CD4-positive, alpha-beta T cell treated with Interleukin-21 for 1 hour (primary cell): Measurements from ENCODE around the gene SDCCAG8.
"Not testable (repeated sequence)": the region's sequence is repeated elsewhere in the genome, so short reads cannot be mapped to it uniquely, and the experiment has no call there.

ENCODE experiments used
- DNase-seq: peaks from one replicate; pipeline ENCODE4 v3.0.0-alpha.2; 2020

Gene SDCCAG8

DNA sequence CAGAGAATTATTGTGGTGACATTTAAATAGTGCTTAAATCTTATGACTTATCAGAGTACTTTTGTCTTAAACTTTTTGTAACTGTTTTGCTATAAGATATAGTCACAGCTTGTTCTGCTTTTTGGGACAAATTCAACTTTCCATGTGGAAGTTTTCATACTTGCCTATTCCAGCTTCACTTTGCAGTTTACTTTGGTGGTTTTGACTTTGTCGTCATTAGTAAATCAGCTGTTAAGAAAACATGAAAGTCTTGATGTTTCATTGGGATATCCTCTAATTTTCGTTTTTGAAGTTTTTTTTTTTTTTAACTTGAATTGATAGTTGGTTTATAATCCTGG, 31.3 kb downstream of the SDCCAG8 start:
- no peak for DNase-seq

DNA sequence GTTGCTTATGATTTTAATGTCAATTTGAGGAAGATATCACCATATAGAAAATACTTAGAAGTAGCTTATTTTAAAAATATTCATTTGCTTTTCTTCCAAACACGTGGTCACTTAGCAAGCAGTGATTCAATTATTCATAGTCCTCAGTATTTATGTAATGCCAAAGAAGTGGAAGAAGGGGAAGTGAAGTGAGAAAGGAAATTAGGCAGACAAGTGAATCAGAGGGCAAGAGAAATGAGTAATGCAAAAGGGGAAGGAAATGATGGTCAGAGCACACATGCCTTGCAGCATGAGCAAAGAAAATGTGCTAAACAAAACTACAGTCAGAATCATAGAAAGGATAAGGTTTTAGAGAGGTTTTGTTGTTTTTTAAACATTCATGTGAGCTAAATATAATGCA, 31.8 kb downstream of the SDCCAG8 start:
- DNase-seq = peak; percentile 6

DNA sequence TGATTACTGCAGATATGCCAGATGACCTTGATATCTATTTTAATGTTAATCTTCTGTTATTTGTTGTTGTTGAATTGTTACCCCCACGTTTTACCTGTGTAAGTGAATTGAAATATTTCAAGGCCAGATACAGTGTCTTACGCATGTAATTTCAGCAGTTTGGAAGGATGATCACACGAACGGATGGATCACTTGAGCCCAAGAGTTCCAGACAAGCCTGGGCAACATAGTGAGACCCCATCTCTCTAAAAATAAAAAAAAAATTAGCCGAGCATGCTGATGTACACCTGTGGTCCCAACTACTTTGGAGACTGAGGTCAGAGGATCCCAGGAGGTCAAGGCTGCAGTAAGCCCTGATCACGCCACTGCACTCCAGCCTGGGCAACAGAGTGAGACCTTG, 32.2 kb downstream of the SDCCAG8 start:
- DNase-seq = no peak

DNA sequence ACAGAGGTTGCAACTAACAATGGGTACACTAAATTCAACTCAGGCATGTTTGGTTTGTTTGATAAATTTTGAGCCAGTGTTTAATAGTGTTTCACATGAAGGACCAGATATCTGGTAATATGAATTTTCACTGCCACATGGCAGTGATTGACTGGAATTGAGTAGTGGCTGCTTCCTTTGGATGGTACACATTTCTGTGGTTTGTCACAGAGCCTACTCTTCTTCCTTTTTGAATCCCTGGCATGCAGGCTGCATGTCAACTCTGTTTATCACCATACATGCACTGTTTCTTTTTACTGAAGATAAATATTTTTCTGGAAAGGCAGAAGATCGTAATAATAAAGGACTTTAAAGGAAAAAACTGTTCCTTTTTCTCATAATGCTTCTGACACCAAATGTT, 35.5 kb downstream of the SDCCAG8 start:
- no peak for DNase-seq

DNA sequence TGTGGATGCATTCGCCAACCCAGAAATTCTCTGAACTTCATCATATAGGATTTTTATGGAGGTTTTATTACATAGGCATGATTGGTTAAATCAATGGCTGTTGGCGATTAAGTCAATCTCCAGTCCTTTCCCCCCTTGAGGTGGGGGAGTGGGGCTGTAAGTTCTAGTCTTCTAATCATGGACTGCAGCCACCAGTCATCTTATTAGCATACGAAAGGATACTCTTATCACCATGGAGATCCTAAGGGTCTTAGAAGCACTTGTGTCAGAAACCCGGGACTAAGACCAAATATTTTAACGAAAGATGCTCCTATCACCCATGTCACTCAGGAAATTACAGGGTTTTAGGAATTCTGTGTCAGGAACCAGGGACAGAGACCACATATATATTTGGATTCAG, 36.3 kb downstream of the SDCCAG8 start:
- no peak for DNase-seq

DNA sequence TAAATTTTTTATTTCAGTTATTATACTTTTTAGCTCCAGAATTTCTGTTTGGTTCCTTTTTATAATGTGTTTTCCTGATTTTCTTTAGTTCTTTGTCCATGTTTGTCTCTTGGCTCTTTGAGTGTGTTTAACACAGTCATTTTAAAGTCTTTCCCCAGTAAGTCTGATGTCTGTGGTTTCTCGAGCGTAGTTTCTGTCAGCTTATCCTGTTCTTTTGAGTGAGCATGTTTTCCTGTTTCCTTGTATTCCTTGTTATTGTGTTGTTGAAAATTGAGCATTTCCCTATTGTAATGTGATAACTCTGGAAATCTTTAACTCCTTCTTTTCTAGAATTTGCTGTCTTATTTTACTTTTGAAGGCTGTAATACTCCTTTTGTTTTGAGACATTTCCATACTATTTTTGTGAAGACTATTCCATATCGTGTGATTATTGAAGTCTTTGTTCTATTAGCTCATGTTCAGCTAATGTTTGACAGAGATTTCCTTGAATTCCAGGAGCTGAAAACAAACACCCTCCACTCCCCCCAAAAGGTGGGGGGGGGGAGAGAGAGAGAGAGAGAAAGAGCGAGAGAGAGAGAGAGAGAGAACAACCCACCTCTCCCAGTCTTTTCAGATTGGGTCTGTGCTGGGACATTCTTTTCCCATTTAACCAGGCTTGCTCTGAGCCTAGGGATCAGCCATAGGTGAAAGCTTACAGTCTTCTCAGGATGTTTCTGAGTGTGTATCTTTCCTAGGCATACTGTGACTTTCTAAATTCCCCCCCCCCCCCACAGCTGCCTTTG, 38.3 kb downstream of the SDCCAG8 start:
- DNase-seq = no peak

DNA sequence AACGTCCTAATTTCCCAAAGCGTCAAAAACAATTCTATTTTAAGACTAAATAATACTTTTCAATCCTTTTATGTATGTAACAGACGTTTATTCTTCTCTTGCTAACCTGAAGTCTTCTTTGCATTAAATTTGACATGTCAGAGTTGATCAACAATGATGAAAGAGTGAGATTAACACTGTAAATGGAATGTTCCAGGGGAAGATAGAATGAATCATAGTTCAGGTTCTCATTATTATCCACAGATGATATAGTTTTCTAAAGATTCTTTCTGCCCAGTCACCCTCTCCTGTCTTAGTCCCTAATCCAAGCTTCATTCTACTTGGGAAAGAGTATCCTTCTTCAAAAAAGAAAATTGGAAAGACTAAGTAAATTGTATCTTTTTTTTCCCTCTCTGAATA, 38.9 kb downstream of the SDCCAG8 start:
- no peak for DNase-seq

DNA sequence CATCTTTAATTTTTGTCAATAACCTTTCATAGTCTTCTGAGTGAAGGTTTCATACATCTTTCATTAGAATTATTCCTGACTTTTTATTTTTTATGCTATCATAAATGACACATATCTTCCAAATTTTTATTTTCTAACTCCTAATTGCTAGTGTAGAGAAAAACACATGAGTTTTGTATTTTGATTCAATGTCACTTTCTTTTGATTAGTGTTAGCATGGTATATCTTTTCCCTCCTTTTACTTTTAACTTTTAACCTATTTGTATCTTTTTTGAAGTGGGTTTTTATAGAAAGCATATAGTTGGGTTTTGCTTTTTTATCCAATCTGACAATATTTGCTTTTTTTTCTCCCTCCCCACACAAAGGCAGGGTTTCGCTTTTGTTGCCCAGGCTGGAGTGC, 43.2 kb downstream of the SDCCAG8 start:
- no peak for DNase-seq

DNA sequence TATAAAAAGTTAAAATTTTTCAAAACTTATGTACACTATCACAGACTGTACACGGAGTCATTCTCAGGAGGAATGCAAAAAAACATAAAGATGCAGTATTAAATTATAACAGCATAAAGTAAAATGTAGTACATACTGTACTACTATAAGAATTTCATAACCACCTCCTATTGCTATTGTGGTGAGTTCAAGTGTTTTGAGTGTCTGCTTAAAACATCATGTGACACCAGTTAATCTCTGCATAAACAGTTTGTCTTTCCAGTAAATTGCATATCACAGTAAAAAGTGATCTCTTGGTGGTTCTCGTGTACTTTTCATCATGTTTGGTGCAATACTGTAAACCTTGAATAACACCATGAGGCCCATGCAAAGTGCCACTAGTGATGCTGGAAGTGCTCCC, 45.2 kb downstream of the SDCCAG8 start:
- no peak for DNase-seq

DNA sequence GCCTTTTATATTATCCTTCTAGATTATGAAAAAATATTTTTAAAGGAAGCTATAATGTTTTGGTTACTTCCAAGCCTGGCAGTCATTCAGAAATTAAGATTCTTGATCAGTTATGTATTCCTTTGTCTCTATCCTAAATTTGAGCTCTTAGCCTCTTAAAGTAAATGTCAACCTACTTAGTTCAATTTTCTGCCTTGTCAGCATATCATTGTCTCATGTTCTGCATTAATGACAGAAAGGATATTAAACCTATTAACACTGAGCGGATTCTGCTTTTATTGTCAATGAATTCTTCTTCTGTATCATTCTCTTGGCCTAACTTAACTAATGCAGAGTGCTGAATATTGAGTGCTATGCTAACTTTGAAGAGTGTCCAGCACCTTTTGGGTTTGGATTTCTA, 56.0 kb downstream of the SDCCAG8 start:
- DNase-seq = no peak

DNA sequence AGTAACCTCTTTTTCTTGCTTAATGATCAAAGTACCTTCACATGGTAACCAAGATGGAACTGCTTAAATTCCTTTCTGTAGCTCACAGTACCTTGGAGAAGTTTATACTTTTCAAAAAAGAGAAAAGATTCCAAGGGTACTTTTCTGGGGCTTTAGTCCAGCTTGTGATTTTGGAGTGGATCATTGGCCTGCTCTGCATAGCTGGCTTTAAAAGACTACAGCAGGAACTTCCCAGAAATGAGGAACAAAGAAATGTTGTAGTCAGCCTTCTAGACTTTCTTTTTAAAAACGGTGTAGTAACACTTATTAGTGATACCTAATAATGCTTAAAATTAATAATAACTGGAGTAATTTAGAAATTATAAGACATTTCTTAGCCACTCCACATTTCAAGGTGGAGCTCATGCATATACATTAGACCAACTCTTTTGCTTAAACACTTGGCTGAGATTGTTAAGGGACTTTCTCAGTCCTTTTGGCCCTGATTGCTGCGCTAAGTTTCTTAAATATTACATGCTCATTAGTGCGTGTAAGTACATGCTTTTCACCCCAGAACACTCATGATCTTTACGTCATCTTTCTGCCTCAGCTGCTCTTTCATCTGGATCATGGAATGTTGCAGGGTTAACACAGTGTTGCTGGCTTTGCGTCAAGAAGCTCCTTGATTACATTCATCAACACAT, 57.3 kb downstream of the SDCCAG8 start:
- no peak for DNase-seq

DNA sequence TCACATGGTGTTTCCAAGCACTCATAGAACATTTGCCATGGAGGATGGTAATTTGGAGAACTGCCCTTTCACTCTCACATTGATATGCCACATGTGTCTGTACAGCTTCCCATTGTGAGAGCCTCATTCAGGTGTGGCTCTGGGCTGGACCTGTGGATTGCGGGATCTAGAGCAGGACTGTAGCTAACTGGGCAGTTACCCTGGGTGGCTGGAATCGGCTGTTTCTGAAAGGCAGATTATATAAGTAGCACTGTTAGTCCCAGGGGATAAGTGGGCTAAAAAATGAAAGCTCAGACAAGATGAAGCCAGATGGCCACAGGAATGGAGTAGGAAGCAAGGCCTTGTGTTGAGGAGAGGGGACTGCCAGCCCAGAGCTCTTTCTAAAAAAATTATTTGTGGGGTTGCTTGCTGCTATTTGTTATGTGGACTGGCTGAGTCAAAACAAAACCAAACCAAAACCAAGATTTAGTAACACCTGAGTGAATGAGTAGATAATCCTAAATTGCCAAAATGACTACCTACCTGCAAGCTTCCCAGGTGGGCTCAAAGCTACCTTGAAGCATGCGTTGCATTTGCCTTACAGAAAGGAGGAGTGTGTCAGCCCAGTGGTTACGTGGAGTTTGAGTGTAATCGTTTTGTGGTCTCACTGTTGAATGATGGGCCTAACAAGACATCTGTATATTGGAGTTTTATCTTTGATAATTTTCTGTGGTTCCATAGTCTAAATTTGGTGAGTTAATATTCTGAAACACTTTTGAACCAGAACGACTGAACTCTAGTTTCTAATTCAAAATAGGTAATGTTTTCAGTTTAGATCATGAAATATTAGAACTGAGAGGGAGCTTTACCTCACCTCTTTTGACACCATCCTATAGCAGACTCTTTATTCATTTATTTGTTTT, 58.0 kb downstream of the SDCCAG8 start:
- no peak for DNase-seq

DNA sequence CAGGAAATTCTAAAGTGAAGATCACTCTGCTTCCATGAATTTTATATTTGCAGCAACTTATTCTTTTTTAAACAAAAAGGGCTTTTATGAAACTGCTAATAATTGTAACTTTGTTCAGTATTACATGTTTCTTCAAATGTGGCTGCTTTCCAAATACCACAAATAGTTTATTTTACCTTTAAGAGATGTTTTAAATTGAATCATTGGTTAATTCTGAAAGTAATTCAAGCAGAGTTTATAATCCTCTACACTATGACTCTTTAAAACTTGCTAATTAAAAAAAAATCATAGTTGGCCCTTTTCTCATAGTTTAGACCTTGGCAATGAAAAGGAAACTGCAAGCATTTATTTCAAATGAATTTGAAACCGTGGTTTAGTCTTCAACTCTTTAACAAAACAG, 59.6 kb downstream of the SDCCAG8 start:
- no peak for DNase-seq

DNA sequence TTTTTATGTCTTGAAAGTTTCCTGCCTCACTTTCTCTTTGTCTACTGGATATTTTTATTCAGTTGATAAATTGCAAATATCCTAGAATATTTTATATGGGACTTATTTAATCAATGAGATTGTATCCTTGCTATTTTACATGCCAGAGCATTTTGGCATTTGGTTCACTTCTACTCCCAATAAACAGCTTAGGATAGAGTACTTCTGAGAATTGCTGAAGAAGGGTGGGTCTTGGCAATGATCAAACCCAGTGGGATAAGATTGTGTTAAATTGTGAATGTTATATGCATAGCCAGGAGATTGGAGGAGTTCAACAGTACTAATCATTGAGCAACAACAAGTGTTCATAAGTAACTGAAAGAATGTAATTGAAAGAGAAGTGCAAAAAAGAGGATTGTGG, 60.1 kb downstream of the SDCCAG8 start:
- no peak for DNase-seq

DNA sequence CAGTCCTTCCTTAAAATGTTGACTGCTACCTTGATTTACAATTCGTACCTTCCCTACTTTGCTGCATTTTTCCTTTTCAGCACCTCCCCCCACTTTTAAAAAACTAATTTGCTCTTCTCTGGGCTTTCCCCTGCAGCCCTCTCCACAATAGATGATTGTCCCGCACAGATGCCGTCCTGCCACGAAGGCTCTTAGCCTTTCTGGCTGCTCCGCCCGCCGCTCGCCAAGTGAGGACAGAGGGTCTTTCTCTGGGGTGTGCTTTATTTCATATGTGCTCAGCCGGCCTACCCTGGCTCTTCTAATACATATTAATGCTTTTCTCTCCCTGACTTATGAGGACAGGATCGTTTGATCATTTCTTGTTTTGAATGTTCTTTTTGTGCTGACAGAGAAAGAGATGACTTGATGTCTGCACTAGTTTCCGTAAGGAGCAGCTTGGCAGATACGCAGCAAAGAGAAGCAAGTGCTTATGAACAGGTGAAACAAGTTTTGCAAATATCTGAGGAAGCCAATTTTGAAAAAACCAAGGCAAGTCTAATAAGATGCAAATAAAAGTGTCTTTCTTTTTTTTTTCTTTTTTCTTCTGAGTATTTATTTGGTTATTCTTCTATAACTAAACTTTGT, 60.6 kb downstream of the SDCCAG8 start:
- no peak for DNase-seq

DNA sequence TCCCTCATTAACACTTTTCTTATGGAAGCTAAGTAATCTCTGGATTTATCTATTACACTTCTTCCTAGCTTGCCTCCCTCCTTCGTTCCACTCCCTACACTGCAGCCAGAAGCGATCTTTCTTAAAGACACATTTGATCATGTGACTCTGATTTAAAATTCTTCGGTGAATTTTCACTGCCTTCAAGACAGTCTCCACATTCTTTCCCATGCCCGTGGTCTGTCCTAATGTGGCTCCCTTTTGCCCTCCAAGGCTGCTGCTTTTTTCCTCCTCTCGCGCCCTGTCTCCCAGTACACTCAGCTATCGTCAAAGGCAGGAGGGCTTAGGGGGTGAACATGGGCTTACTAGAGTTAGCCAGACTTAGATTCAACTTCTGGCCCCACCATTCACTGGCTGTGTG, 64.4 kb downstream of the SDCCAG8 start:
- DNase-seq = no peak

DNA sequence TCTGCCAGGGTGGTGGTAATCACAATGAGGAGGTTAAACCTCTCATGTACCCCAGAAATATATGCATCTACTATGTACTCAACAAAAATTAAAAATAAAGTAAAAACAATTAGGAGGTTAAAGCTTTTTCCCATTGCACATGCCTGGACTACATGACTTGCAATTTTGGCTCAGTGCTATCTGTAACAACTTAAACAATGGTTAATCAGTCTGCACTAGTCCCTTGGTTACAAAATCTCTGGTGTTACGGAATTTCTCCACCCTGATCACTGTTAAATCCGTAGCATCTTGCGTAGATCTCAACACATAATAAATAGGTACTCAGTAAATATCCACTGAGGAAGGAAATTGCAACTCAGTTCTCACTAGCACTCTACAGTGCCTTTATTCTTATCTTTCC, 66.5 kb downstream of the SDCCAG8 start:
- no peak for DNase-seq

DNA sequence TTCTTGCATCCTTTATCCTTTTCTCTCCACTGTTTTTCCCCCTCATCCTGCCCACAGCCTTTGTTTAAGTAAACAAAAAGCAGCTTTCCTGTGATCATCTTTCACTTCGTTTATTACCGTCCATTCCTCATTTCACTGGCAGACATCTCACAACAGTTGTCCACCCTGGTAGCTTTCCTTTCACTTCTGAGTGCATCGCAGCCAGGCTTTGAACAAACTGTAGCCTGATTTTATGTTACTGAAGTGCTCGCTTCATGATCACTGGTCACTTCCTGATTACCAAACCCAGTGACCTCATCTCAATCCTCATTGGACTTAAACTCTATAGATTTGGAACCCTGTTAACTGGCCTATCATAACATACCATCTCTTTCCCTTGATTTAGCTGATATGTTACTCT, 67.7 kb downstream of the SDCCAG8 start:
- DNase-seq = no peak

DNA sequence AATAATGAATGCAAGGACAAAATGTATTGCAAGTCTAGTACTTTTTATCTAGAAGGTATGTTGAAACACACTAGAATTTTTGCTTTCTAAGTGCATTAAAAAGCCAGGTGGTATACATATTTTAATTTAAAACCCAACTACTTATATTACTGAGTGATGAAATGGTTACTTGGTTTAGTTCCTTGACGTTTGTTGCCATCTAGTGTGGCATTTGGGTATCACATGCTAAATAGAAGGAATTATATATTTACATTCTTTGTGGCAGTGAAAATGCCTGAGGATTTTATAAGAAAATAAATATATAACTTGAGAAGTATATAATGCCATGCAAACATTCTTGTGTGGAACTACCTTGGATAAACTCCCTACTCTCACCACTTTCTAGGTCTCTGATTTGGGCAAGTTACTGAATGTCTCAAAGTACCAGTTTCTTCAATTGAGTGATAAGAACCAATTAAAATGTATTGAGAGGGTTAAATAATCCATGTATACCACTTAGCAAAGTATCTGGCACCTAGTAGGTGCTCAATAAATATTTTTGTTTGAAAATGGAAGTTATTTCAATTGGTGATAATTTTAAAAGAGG, 69.6 kb downstream of the SDCCAG8 start:
- DNase-seq = peak; percentile 60

DNA sequence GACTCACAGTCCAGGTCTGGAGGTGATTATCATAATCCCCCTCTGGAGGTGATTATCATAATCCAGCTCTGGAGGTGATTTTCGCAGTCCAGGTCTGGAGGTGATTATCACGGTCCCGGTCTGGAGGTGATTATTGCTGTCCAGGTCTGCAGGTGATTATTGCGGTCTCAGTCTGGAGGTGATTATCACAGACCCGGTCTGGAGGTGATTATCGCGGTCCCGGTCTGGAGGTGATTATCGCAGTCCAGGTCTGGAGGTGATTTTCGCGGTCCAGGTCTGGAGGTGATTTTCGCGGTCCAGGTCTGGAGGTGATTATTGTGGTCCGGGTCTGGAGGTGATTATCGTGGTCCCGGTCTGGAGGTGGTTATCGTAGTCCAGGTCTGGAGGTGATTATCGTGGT, 76.6 kb downstream of the SDCCAG8 start:
- DNase-seq = no peak

DNA sequence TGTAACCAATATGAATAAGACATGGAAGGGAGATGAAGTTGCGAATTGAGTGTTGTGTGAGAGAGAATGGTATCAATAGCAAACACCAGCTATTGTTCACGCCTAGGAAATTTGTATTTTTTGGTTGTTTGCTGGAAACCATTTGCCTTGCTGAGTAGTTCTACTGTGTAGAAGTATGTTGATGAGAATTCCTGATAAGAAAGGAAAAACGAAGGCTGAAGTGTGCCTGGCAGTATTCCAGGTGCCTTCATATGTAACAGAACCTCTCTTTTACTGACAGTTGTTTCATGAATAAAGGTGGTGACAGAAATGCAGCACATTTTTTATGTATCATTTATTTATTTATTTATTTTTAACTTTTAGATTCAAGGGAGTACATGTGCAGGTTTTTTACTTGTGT, 79.5 kb downstream of the SDCCAG8 start:
- DNase-seq = no peak

DNA sequence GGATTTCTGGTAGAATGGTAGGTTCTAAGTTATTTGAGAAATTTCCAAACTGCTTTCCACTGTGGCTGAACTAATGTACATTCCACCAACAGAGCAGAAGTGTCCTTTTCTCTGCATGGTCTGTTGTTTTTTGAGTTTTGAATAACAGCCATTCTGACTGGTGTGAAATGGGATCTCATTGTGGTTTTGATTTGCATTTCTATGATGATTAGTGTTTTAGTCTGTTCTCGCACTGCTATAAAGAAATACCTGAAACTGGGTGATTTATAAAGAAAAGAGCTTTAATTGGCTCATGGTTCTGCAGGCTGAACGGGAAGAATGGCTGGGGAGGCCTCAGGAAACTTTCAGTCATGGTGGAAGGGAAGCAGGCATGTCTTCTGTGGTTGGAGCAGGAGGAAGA, 80.3 kb downstream of the SDCCAG8 start:
- no peak for DNase-seq

DNA sequence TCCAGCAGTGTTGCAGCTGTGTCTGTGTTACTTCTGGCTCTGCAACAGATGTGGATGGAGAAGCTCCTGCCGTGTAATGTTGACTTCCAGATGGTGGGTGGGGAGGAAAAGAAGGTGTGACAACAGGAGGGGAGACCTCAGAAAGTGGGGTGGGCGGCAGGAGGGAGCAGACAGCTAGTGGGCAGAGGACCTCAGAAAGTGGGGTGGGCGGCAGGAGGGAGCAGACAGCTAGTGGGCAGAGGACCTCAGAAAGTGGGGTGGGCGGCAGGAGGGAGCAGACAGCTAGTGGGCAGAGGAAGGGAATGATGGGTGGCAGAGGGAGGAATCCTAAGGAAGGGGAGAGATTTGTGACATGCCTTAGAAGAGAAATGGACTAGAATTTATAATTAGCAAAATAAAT, 83.0 kb downstream of the SDCCAG8 start:
- not testable (repeated sequence) for DNase-seq
